NCI-H82 treated with DMSO at 0.1 percent for 48 hours (cell line): ENCODE data around the gene CRYZ.

ENCODE experiments used
- DNase-seq: peaks from one replicate; lab custom pipeline; 2025; ENCODE audit not compliant: unreplicated experiment; lab: John Stamatoyannopoulos, UW

The CRYZ gene

DNA sequence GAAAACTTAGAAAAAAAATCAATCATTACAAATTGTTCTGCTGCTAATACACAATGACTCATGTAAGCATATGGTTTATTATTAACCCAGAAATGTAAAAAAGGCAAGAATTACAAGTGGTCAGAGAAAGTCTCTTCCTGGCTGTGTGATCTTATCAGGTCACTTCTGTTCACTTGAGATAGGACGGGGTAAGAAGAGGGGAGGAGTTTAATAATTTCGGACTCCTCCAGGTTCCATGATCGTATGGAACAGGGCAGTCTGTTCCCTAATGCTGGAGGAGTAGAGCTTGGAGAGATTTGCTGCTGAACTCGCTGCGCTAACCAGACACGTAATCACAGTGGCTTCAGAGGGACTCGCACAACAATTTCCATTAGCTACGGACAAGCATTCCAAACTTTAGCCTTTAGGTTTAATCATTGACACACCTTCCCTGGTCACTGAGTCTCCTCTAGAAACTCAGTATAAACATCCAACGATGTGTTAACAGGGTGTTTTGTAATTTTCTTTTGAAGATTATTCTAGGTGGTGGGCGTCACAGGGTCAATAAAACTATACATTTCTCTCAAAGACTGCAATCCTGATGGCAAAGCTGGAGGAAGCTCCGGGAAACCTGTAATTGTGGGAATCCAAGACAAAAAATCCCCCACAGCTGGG, 1.3 kb downstream of the CRYZ start:
- no peak for DNase-seq

DNA sequence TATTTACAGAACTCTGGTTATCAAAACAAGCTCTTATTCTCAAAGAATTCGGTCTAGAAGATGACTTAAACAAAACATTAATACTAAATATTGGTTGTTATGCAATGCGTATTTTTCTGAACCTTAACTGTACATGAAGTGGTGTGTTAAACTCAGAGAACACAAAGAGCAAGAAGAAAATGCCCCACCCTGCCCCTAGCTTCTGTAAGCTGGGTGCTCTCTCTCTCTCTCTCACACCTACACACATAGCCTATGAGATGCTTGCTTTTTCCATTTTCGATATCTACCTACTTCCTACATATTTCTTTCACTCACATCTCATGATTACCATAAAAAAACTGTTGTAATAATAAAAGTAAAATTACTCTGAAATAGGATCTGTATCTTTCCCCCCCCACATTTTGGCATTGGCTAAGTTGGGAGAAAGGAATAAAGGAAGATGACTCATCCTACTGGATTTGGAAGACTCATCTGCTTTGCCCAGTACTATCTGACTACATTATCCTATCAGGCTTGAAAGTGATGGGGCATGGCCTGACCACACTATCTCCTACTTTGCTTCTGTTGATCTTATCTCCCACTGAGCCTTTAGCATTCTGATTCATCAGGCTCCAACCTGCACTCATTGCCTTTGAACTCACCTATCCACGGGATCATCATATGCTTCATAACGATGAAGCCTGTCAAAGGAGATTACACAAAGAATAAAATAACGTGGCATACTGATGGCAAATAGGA, 2.9 kb downstream of the CRYZ start:
- no peak for DNase-seq

DNA sequence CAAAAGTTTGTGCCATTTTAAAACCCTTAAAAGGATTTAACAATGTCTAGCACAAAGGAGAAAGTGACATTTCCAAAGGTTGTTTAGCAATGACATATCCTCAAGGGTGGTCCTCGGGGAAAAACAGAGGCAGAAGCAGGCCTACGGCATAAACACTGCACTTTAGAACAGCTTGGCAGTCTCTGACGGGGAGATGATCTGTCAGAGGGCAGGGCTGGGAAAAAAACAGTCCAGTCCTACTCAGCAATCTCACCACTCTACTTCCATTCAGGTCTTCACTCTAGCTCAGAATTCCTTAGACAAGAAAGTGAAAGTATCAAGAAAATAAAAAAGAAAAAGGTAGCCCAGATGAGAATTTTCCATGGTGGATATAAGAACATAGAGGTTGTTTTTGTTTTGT, 4.1 kb downstream of the CRYZ start:
- no peak for DNase-seq

DNA sequence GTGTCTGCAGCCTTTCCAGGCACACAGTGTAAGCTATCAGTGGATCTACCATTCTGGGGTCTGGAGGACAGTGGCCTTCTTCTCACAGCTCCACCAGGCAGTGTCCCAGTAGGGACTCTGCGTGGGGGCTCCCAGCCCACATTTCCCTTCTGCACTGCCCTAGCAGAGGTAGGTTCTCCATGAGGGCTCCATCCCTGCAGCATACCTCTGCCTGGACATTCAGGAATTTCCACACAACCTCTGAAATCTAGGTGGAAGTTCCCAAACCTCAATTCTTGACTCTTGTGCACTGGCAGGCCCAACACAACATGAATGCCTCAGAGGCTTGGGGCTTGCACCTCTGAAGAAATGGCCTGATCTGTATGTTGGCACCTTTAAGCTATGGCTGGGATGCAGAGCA, 6.8 kb downstream of the CRYZ start:
- no peak for DNase-seq

DNA sequence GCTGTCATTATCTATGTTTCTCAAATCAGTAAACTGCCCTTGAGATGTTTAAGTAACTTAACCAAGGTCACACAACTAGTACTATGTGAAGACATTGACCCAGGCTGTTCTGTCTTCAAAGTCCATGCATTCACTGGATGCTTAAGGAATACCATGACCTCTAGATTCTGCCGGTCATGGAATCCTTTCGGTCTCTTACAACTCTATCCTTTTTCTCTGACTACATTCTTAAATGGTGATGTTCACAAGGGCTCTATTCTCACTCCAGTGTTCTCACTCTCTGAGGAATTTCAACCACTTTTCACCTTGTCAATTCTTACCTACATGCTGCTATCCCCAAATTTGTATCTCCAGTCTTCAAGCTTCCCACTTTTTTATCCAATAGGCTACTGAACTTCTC, 15.2 kb downstream of the CRYZ start:
- no peak for DNase-seq

DNA sequence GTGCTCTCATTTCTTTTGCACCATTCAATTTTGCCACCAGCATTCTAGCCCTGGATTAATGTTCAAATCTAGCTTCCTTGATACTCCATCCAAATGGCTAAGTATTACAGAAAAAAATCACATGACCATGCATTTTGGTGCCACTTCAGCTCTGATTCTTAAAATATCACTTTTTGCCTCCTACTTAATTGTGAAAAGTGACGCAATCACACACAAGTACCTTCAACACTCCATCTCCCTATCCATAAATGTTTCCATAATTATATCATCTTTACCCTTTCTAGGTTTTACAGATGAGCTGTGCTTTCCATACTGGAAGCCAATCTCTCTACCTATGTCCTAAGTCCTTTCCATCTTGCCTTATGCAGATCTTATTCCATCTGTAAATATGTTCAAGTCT, 16.0 kb downstream of the CRYZ start:
- DNase-seq, result no peak

DNA sequence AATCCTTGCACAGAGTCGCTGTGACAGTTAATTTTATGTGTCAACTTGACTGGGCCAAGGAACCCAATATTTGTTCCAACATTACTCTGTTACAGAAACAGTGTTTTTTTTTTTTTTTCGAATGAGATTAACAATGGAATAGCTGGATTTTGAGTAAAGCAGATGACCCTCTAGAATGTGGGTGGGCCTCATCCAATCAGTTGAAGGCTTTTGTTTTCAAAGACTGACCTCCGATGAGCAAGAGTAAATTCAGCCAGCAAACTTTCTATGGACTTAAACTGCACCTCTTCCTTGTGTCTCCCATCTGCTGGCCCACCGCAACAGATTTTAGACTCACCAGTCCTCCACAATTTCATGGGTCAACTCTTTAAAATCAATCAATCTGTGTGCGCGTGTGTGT, 17.0 kb downstream of the CRYZ start:
- DNase-seq, result no peak

DNA sequence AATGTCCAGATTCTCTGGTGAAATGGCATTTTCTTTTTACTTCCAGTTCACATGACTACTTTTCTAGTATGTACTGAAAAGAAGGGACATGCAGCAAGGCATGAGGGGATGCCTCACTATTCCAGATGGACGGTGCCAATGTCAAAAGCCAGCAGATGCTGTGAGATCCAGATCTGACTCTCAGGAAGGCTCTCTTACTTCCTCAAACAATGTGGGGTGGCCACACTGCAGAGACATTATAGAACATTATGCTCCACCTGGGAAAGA, 17.7 kb downstream of the CRYZ start:
- DNase-seq, result no peak

DNA sequence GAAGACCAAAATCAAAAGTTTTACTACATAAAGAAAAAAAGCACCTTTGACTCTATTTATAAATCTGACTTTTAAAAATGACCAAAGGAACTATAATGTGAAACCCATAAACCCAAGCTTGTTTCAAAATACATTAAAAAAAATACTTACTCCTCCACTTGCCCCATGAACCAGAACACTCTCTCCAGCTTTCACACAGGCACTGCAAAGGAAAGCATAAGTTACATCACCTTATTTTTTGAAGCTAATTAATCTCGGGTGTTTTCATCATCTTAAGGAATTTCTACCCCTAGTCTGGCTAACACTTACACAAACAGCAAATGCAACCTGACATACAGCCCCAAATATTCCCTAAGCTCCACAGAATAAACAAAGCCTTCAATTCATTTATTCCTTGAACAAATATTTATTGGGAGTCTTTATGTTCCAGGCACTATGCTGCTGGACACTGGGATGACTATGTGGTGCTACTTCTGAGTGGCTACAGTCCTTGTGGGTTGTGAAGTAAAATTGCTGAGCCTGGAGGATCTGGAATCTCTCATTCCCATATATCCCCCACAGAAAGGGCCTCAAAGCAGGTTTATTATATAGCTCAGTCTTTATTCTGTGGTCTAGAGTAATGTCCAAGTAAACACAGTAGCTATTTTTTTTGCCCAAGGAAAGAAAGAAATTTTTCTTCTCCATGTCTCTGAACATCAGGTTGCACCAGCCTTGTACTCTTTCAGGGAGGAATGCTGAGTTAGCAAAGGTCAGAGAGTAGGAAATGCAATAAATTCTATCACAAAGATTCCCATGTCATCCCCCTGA, 18.2 kb downstream of the CRYZ start:
- DNase-seq, result no peak

DNA sequence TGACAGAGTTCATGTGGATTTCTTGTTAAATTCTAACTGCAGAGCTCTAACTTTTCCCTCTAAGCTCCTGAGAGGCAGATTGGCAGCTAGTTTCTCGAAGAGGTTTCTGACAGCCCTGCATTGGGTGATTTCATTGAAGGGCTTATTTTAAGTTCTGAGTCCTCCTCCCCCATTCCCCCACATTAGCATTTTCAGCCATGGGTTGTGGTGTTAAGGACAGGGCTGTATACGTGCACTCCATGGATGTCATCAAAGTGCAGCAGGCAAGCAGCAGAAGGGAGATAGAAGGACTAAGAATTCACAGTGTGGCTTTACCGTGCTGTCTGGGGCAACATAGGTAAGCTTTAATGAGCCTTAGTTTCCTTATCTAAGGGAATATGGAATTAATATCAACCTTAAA, 19.0 kb downstream of the CRYZ start:
- DNase-seq, result no peak

DNA sequence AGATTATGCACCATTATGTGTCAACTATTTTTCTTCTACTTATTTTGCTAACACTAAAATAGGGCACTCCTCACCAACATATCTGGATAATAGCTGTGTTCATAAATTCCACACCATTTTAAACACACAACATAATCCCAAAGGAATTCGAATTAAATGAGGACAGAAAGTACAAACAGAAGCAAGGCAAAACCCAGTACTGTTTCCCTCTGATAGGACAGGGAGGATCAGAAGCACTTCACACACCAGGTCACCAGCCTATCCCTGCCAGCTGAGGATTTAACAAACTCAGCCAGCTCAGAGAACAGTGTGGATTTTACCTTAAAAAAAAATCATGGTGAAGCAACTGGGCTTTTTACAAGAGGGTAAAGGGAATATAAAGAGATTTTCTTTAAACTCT, 20.0 kb downstream of the CRYZ start:
- no peak for DNase-seq

DNA sequence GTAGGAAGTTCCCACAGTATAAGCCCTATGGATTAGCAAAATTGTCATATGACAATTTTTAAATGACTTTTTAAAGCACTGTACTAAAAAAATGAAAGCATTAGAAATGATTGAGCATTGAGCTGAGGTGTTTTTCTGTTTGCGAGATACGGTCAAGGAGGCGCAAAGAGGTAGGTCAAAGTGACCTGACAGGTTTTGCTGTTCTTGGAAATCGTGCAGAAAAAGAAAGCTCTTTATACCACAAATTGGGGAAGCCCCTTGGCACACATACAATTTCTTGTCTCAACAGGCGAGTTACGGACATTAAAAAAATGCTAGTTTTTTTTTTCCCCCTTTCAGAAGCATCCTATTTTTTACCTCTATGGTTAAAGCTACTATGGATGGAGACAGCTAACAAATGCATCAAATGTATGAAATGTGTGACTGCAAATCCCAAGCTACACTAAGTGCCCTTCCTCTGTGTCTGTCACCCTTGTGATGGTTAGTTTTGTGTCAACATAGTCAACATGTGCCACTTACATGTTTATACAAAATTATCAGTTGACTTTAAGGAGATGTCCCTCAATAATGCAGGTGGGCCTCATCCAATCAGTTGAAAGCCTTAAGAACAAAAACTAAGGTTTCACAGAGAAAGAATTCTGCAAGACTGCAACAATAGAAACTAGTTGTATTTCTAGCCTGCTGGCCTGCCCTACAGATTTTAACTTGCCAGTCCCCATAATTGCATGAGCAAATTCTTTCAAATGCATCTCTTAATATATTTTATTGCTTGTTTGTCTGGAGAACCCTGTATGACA, 29.3 kb downstream of the CRYZ start:
- no peak for DNase-seq

DNA sequence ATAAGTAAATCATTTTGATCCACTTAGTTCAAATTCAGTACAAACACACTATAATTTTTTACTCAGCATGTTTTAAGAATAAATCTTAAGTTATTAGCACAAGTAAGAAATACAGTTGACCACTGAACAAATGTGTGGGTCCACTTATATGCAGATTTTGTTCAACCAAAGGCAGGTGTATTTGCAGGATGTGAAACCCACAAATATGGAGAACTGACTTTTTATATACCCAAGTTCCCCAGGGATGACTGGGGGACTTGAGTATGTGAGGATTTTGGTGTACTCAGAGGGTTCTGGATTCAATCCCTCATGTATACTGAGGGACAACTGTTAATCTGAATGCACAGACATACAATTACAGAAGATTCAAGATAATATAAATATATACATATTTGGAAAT, 33.5 kb downstream of the CRYZ start:
- no peak for DNase-seq

DNA sequence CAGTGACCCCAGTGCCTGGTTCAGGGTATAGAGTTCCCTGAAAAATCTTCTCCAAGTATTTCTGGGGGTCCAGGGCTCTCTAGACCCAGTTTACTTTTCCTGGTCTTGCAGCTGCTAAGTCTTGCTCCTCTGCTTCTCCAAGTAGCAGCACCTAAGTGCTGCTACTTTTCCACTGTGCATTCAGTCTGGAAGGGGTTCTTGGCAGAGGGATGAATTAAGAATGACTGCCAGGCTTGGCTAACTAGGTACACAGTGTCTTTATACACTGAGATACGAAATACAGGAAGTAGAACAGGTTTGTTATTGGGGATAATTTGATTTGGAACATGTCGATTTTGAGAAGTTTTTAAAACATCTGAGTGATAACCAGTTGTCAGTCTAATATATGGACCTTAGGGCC, 35.0 kb downstream of the CRYZ start:
- DNase-seq, result no peak

DNA sequence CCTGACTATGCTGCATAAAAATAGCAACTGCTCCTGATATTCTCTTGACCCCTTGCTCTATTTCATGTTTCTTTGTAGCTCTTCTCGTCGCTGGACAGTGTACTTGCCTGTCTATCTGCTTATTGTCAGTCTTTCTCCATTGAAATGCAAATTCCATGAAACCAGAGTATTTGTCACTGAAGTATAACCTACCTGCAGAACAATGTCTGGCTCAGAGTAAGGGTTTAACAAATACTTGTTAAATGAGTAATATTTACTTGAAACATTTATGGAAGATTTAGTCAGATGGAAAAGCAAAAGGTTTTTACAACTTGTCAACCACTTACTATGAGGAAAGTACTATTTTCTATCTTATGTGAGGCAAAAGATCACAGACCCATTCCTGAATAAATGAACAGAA, 39.4 kb downstream of the CRYZ start:
- DNase-seq, result no peak

DNA sequence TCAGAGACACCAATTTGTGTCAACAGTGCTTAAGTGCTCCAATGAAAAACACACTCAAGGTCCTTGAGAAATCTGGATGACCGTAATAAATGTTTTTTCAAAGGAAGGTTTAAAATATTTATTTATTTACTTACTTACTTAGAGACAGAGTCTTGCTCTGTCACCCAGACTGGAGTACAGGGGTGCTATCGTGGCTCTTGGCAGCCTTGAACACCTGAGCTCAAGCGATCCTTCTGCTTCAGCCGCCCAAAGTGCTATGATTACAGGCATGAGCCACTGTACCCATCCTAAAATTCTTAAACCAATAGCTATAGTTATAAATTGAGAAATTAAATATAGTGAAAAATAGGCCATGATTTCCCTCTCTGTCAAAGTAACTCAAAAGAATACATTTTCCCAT, 41.9 kb downstream of the CRYZ start:
- no peak for DNase-seq

DNA sequence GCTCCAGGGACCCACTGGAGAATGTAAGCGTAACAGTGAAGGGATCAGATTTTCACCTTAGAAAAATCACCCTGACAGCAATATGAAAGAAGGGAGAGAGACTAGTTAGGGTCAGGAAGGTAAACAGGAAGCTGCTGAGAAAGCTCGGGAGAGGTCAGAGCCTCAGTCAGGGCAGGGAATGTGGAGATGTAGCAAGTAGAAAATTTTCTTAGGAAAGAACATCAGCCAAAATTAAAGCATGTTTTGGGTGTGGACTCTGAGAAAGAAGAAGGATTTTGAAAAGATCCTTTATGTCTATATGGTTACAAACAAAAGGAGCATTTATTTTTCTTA, 42.5 kb downstream of the CRYZ start:
- DNase-seq, result no peak

DNA sequence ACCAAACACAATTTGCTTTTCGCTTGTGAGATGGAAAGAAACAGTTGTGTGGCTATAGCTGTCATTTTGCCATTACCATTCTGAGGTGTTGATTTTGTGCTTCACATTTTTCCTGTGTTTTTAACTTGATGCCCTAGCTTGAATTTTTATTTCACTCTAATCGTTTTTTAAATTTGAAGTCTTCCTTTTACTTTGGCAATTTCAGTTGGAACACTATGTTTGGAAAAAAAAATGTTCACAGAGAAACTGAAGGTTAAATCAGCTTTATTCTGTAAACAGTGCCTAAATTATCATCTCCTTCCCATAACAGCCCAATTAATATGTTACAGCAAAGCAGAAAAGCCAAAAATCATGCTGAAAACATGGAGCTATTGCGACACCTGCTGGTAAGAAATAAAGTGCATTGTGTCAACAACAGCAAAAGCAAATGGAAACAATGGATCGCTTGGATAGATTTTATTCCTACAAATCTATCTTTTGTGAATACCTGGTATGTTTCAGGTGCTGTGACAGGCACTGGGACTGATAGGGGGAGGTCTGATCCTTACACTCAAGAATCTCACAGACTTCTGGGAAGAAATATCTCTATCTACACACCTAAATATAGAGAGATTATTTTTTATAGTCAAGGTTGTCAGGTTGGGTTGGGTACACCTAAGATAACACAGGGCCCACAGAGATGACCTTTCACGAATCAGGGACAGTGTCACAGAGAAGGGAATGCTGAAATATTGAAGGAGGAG, 43.1 kb downstream of the CRYZ start:
- peak; percentile 37 for DNase-seq

DNA sequence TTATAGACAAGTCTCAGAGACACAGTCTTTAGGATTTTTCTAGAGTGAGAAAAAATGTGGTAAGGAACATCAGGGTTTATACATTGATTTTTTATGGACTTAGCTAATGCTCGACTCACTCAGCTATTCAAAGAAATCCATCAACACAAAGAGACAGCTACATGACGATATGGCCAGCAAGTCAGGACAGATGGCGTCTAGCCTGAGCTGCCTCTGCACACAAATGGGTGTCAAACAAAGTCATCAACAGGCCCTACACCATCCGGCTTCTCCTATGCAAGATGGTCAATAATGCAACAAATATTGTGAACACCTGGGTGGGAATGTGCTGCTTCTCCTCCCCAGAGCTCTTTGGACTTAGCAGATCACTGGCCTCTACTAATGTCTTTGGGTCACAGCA, 45.9 kb downstream of the CRYZ start:
- DNase-seq, result peak; percentile 34

DNA sequence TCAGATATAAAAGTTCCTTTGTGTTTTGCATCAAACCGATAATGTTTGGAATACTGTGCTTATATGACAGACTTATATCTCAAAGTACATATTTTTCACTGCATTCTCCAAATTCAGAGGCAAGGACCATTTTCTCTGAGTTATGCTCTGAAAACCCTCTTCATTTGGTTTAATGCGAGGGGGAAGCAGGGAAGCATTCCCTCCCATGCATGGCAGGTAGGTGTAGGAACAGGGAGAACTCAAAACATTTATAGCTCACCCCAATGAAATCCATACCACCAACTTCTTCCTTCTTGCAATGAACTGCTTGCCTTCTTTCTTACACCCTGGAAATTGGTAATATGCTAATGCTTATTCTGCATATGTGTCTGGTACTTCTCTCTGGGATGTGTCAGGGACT, 48.5 kb downstream of the CRYZ start:
- no peak for DNase-seq

DNA sequence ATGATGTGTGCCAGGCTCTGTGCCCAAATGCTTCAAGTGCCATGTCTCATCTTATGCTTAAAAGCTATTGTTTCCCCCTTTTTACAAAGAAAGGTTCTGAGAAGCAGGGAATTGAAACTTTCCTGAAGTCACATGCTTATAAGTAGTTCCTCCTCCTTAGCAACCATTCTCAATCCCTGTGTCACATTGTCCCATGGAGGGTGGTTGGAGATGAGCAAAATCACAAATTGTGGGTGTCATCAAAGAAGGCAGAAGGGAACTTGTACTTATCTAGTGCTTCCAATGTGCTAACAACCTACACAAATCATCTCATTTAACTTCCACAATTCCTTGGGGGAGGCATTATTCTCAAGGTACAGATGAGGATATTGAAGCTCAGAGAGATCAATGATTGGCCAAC, 49.2 kb downstream of the CRYZ start:
- DNase-seq, result no peak
